ENCODE results near the gene HS6ST2. TPM values are rescaled to one million over a fixed set of nuclear protein-coding genes. Genes with fewer than 3 reads are reported as not detected.

HS6ST2 gene
- total RNA-seq, 4 donors from 2014 or later, result 0.21 to 0.30 (median 0.24) TPM; not detected in 1

GRCh38 chrX:132636080-132636479, 322.3 kb downstream of the HS6ST2 start:
- Histone ChIP-seq H3K36me3 (no peaks in the 10 kb centered on the region), H3K4me3 (no peak overlapping the region), H3K4me1 (no peaks in the 10 kb centered on the region), H3K27ac (no peak overlapping the region), H3K27me3 (no peaks in the 10 kb centered on the region), H3K9me3 (no peaks in the 10 kb centered on the region)
- DNase-seq (ENCODE audit: low spot score in 2 of 2), result no peak
- WGBS, result 38% methylated on average over 3 of the region's 3 CpGs
- TF ChIP-seq POLR2AphosphoS5 (IDR thresholded peaks at IDR 0.05) (no peak), EP300 (IDR thresholded peaks at IDR 0.05) (no peak), CTCF (IDR thresholded peaks at IDR 0.05) (no peak), POLR2A (IDR thresholded peaks at IDR 0.05) (no peak)

- WGBS, result 56% methylated on average over 1 of the region's 1 CpG
- Histone ChIP-seq H3K4me1 (no peaks in the 10 kb centered on the region), H3K4me3 (no peak overlapping the region), H3K27ac (no peak overlapping the region), H3K36me3 (no peaks in the 10 kb centered on the region), H3K27me3 (no peaks in the 10 kb centered on the region), H3K9me3 (no peaks in the 10 kb centered on the region)
- DNase-seq (ENCODE audit: low spot score in 2 of 2), result no peak
- TF ChIP-seq POLR2AphosphoS5 (IDR thresholded peaks at IDR 0.05) (no peak), EP300 (IDR thresholded peaks at IDR 0.05) (no peak), POLR2A (IDR thresholded peaks at IDR 0.05) (no peak), CTCF (IDR thresholded peaks at IDR 0.05) (no peak)
Measured at GRCh38 chrX:132634521-132634920, 323.9 kb downstream of the HS6ST2 start.

- WGBS, result 14% methylated on average over 1 of the region's 3 CpGs
- no peaks in the 10 kb centered on the region for H3K27me3 ChIP-seq
- TF ChIP-seq CTCF (IDR thresholded peaks at IDR 0.05), result peak; percentile 25
- no peak for TF ChIP-seq POLR2A (IDR thresholded peaks at IDR 0.05)
Measured at GRCh38 chrX:132631579-132632232, 326.7 kb downstream of the HS6ST2 start.

GRCh38 chrX:132624466-132624865, 334.0 kb downstream of the HS6ST2 start:
- Histone ChIP-seq H3K4me1 (no peaks in the 10 kb centered on the region), H3K36me3 (no peaks in the 10 kb centered on the region), H3K9me3 (no peaks in the 10 kb centered on the region), H3K27ac (no peak overlapping the region), H3K4me3 (no peak overlapping the region), H3K27me3 (no peaks in the 10 kb centered on the region)
- TF ChIP-seq CTCF (IDR thresholded peaks at IDR 0.05), result no peak
- no peak for TF ChIP-seq EP300 (IDR thresholded peaks at IDR 0.05)
- TF ChIP-seq POLR2A (IDR thresholded peaks at IDR 0.05), result no peak
- no peak for TF ChIP-seq POLR2AphosphoS5 (IDR thresholded peaks at IDR 0.05)
- WGBS, result 74% methylated on average over 5 of the region's 5 CpGs
- no peak for DNase-seq (ENCODE audit: low spot score in 2 of 2)

More at GRCh38 chrX:132631579-132632232, 326.7 kb downstream of the HS6ST2 start:
- Histone ChIP-seq H3K4me3 (no peak overlapping the region), H3K36me3 (no peaks in the 10 kb centered on the region), H3K27ac (no peak overlapping the region), H3K9me3 (no peaks in the 10 kb centered on the region), H3K4me1 (no peaks in the 10 kb centered on the region)
- no peak for DNase-seq (ENCODE audit: low spot score in 2 of 2)

- Histone ChIP-seq H3K36me3 (no peaks in the 10 kb centered on the region), H3K4me3 (no peak overlapping the region), H3K27me3 (no peaks in the 10 kb centered on the region), H3K27ac (no peak overlapping the region), H3K4me1 (no peaks in the 10 kb centered on the region), H3K9me3 (no peaks in the 10 kb centered on the region)
- 35% methylated on average over 3 of the region's 3 CpGs for WGBS
- TF ChIP-seq EP300 (IDR thresholded peaks at IDR 0.05) (no peak), CTCF (IDR thresholded peaks at IDR 0.05) (no peak), POLR2AphosphoS5 (IDR thresholded peaks at IDR 0.05) (no peak), POLR2A (IDR thresholded peaks at IDR 0.05) (no peak)
- DNase-seq (ENCODE audit: low spot score in 2 of 2), result no peak
Measured at GRCh38 chrX:132623942-132624341, 334.5 kb downstream of the HS6ST2 start.
